RWPE1 (cell line): ENCODE data around the gene MBOAT2.

Experiments
- CTCF ChIA-PET: fragments of 350-600 bp; sonication (Branson Sonifier 250); formaldehyde crosslinking; extraction: SDS; loops from one replicate; lab custom pipeline; 2021; lab: Yijun Ruan, JAX
- POLR2A ChIA-PET: fragments of 400-600 bp; formaldehyde crosslinking; extraction: SDS; loops from one replicate; lab custom pipeline; 2020; ENCODE audit warnings: antibody characterized with exemption; ENCODE audit not compliant: low non-redundant PET; lab: Yijun Ruan, JAX
- DNase-seq: peaks from one replicate; pipeline ENCODE4 v3.0.0; 2012; ENCODE audit warnings: low spot score
- H3K27ac ChIP-seq: fragments of 450-650 bp; 2 replicates; pipeline ENCODE4 v1.5.1; 2017
- CTCF ChIP-seq: fragments of 450-650 bp; conservative IDR thresholded peaks from 2 replicates; pipeline ENCODE4 v1.5.1; 2017; ENCODE audit warnings: low read depth, mild to moderate bottlenecking

Gene MBOAT2

GRCh38 chr2:8833853-8834252 lies 169.6 kb downstream of the MBOAT2 start:
- ChIA-PET POLR2A (interaction anchor here (0.6 kb wide), 1 partner anchor 18 kb away, joined by 3 read pairs; no protein-coding TSS in a partner anchor), CTCF (no interaction called here)
- no peak for DNase-seq
- no peak overlapping the region for H3K27ac ChIP-seq
- no peak for TF ChIP-seq CTCF

- no peak for DNase-seq
- H3K27ac ChIP-seq, result no peak overlapping the region
- POLR2A ChIA-PET, result no interaction called here
- no peak for TF ChIP-seq CTCF
- CTCF ChIA-PET, result no interaction called here
Observed at GRCh38 chr2:8831516-8831915, 172.0 kb downstream of the MBOAT2 start.

GRCh38 chr2:8827729-8828128 lies 175.8 kb downstream of the MBOAT2 start:
- H3K27ac ChIP-seq, result no peak overlapping the region
- no peak for TF ChIP-seq CTCF
- DNase-seq, result no peak
- CTCF ChIA-PET, result no interaction called here
- POLR2A ChIA-PET, result no interaction called here

GRCh38 chr2:8822218-8822617 lies 181.3 kb downstream of the MBOAT2 start:
- peak overlapping the region; percentile 53; the same call in 1 of the 2 replicates for H3K27ac ChIP-seq
- CTCF ChIA-PET, result no interaction called here
- TF ChIP-seq CTCF, result no peak
- POLR2A ChIA-PET, result no interaction called here
- DNase-seq, result no peak

- CTCF ChIA-PET, result no interaction called here
- TF ChIP-seq CTCF, result no peak
- POLR2A ChIA-PET, result no interaction called here
- H3K27ac ChIP-seq, result no peak overlapping the region
- no peak for DNase-seq
Observed at GRCh38 chr2:8821276-8822217, 181.9 kb downstream of the MBOAT2 start.

- TF ChIP-seq CTCF, result no peak
- ChIA-PET POLR2A (no interaction called here), CTCF (no interaction called here)
Observed at GRCh38 chr2:8819948-8820347, 183.5 kb downstream of the MBOAT2 start.

More at GRCh38 chr2:8819948-8820347, 183.5 kb downstream of the MBOAT2 start:
- DNase-seq, result no peak
- no peak overlapping the region for H3K27ac ChIP-seq
